Measurements from ENCODE around the gene STMN1. TPM values are rescaled to one million over a fixed set of nuclear protein-coding genes. Genes with fewer than 3 reads are reported as not detected.
A peak's percentile ranks its signal among the peaks of the same experiment; 100 is the strongest.

Gene STMN1
- total and polyA plus RNA-seq, 10 of the 15 experiments (the other 5 are each of a cell fraction or from before 2014, with no cell fraction given) = 220 to 1,272 (median 603) TPM

DNA sequence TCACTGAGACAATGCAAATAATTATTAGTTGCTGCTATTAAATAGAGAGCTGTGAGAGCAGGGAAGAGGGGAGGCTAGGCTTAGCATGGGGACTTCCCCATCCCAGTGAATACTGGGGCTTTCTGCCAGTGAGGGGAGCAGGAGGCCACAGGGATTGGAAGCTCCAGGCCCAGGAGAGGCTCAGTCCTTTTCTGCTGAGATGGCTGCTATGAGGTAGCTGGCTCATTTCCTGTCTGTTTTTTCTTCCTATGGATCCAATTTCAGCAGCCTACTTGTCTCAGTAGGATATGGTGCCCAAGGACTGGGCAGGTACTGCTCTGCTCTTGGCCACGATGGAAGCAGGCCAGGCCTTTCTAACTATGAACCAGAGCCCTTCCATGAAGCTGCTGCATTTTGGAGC lies 10.0 kb downstream of the STMN1 start (continued):
- no peak for TF ChIP-seq IRF5 (IDR thresholded peaks at IDR 0.05; ENCODE audit: borderline replicate concordance)
- TF ChIP-seq IRF4 (IDR thresholded peaks at IDR 0.05; ENCODE audit: low read depth, low read length) = no peak
- TF ChIP-seq JUND (IDR thresholded peaks at IDR 0.05; ENCODE audit: low read depth, low read length) = no peak
- TF ChIP-seq, protein P1, sequence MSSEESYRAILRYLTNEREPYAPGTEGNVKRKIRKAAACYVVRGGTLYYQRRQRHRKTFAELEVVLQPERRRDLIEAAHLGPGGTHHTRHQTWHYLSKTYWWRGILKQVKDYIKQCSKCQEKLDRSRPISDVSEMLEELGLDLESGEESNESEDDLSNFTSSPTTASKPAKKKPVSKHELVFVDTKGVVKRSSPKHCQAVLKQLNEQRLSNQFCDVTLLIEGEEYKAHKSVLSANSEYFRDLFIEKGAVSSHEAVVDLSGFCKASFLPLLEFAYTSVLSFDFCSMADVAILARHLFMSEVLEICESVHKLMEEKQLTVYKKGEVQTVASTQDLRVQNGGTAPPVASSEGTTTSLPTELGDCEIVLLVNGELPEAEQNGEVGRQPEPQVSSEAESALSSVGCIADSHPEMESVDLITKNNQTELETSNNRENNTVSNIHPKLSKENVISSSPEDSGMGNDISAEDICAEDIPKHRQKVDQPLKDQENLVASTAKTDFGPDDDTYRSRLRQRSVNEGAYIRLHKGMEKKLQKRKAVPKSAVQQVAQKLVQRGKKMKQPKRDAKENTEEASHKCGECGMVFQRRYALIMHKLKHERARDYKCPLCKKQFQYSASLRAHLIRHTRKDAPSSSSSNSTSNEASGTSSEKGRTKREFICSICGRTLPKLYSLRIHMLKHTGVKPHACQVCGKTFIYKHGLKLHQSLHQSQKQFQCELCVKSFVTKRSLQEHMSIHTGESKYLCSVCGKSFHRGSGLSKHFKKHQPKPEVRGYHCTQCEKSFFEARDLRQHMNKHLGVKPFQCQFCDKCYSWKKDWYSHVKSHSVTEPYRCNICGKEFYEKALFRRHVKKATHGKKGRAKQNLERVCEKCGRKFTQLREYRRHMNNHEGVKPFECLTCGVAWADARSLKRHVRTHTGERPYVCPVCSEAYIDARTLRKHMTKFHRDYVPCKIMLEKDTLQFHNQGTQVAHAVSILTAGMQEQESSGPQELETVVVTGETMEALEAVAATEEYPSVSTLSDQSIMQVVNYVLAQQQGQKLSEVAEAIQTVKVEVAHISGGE (CRISPR knock-in tag; IDR thresholded peaks at IDR 0.05) = no peak

DNA sequence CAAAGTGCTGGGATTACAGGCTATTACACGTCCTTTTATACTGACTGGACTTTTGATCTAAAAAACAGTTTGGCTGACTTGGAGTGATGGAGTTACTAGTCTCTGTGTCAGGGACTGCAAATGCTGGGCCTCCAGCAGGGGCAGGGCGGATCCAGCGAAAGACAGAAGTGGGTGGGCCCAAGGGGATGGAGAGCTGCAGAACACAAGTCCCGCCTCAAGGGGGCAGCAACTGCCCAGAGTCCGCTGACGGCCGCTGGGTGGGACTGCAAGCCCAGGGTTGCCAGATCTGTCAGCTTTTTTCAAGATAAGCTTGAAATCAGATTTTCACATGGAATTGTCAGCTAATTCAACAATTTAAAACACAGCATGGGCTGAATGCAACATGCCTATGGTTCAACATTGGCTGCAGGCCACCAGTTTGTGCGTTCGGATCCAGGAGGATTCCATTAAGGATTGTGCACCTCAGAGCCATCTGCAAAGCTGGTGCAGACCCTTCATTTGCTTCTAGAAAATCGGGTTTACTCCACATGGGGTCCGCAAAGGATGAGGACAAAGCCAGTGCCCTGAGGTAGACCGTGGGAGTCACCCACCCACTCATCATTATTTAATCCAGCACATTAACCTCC lies 10.7 kb downstream of the STMN1 start:
- Histone ChIP-seq H2AFZ (ENCODE audit: control insufficient read depth, low read depth, low read length) (peak overlapping the region; percentile 32), H3K4me2 (ENCODE audit: control insufficient read depth, insufficient read depth) (no peak overlapping the region), H3K9ac (ENCODE audit: control insufficient read depth, insufficient read depth, low read length) (no peak overlapping the region), H3K27ac (ENCODE audit: control insufficient read depth, insufficient read depth) (no peak overlapping the region), H4K20me1 (ENCODE audit: control insufficient read depth, insufficient read depth) (no peaks in the 10 kb centered on the region), H3K4me3 (no peak overlapping the region), H3K36me3 (ENCODE audit: control insufficient read depth in 2 of 2, insufficient read depth in 2 of 2, low read length in 1 of 2) (peaks cover 3 to 12% of the 10 kb centered on the region in 2 experiments; a peak in 3 of 4 replicates), H3K27me3 (replicated peaks in 1 of 2; ENCODE audit: control insufficient read depth in 2 of 2, insufficient read depth in 2 of 2, low read length in 1 of 2) (no peaks in the 10 kb centered on the region), H3K4me1 (ENCODE audit: control insufficient read depth, insufficient read depth, low read length) (peaks cover 6% of the 10 kb centered on the region; the same call in 1 of the 2 replicates), H3K9me3 (replicated peaks; ENCODE audit: control insufficient read depth, insufficient read depth, low read length) (no peaks in the 10 kb centered on the region), H3K79me2 (ENCODE audit: control insufficient read depth, insufficient read depth, low read length) (no peaks in the 10 kb centered on the region; the same call in none of the 2 replicates)
- DNase-seq (ENCODE audit: low read depth, low spot score) (no peak), ATAC-seq (peak; percentile 97), FAIRE-seq (peak; percentile 93)
- SMC1A ChIA-PET (ENCODE audit: uncharacterized antibody, unreplicated experiment) = interaction anchor here (0.6 to 19.7 kb wide), 22 partner anchors 9 to 250 kb away, joined by 3 to 319 read pairs (median 4); partner anchors contain the start of genes PAFAH2 and PAQR7
- RAD21 ChIA-PET (ENCODE audit: unreplicated experiment) = interaction anchor here (0.6 to 14.5 kb wide), 25 partner anchors 9 to 522 kb away, joined by 3 to 296 read pairs (median 3); partner anchors contain the start of genes C1orf232, MTFR1L, PAFAH2 and PAQR7
- WGBS (ENCODE audit: insufficient coverage, insufficient replicate concordance, low lambda C conversion rate, missing lambda C conversion rate) = 19% methylated on average over 12 of the region's 12 CpGs
- CTCF ChIA-PET = interaction anchor here (0.6 to 14.0 kb wide), 56 partner anchors 8 to 1851 kb away, joined by 3 to 383 read pairs (median 4); partner anchors contain the start of genes MTFR1L, PAFAH2, PAQR7 and ZNF593
- no TSS peak for BruUV-seq (replicated peaks)
- POLR2A ChIA-PET = interaction anchor here (0.6 to 12.0 kb wide), 4 partner anchors 9 to 134 kb away, joined by 3 to 116 read pairs (median 10); partner anchors contain the start of gene PAFAH2
- in situ Hi-C loops (cut with MboI) = loop anchor here (5.0 kb wide), 1 partner anchor 102 kb away; the partner anchor contains the start of gene PAFAH2
- intact Hi-C loops (cut with micrococcal nuclease; ENCODE audit: unreplicated experiment) = loop anchor here (1.0 kb wide), 1 partner anchor 102 kb away; no protein-coding TSS in a partner anchor
- TF ChIP-seq ZNF274 (IDR thresholded peaks at IDR 0.05; ENCODE audit: insufficient read depth, insufficient read length) (no peak), ZNF622 (IDR thresholded peaks at IDR 0.05) (no peak), CHD1 (IDR thresholded peaks at IDR 0.05; ENCODE audit: low read depth, low read length) (no peak)
- TF ChIP-seq, protein P2, sequence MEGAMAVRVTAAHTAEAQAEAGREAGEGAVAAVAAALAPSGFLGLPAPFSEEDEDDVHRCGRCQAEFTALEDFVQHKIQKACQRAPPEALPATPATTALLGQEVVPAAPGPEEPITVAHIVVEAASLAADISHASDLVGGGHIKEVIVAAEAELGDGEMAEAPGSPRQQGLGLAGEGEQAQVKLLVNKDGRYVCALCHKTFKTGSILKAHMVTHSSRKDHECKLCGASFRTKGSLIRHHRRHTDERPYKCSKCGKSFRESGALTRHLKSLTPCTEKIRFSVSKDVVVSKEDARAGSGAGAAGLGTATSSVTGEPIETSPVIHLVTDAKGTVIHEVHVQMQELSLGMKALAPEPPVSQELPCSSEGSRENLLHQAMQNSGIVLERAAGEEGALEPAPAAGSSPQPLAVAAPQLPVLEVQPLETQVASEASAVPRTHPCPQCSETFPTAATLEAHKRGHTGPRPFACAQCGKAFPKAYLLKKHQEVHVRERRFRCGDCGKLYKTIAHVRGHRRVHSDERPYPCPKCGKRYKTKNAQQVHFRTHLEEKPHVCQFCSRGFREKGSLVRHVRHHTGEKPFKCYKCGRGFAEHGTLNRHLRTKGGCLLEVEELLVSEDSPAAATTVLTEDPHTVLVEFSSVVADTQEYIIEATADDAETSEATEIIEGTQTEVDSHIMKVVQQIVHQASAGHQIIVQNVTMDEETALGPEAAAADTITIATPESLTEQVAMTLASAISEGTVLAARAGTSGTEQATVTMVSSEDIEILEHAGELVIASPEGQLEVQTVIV (IDR thresholded peaks at IDR 0.05; ENCODE audit: borderline replicate concordance, partially characterized antibody) = no peak
- TF ChIP-seq, protein P1 (CRISPR knock-in tag; IDR thresholded peaks at IDR 0.05) = no peak
